Measurements from ENCODE around the gene KCNJ12. TPM values are rescaled to one million over a fixed set of nuclear protein-coding genes. Genes with fewer than 3 reads are reported as not detected.
"Not testable (repeated sequence)": the region's sequence is repeated elsewhere in the genome, so short reads cannot be mapped to it uniquely, and the experiment has no call there.

KCNJ12 gene
- total RNA-seq, 1 donor from 2014 or later: not detected

GRCh38 chr17:21447552-21447951 lies 71.4 kb downstream of the KCNJ12 start:
- DNase-seq (ENCODE audit: low read depth in 2 of 2): not testable (repeated sequence)

- not testable (repeated sequence) for DNase-seq (ENCODE audit: low read depth in 2 of 2)
These were observed 73.7 kb downstream of the KCNJ12 start for GRCh38 chr17:21449891-21450290.

- no peak for DNase-seq (ENCODE audit: low read depth in 2 of 2)
These were observed 75.8 kb downstream of the KCNJ12 start for GRCh38 chr17:21451975-21452374.

- peak; percentile 58 to 59 for DNase-seq (ENCODE audit: low read depth in 2 of 2)
These were observed 76.4 kb downstream of the KCNJ12 start for GRCh38 chr17:21452377-21453143.

GRCh38 chr17:21453144-21453898 lies 77.2 kb downstream of the KCNJ12 start:
- no peak for DNase-seq (ENCODE audit: low read depth in 2 of 2)

- DNase-seq (ENCODE audit: low read depth in 2 of 2): not testable (repeated sequence)
These were observed 77.8 kb downstream of the KCNJ12 start for GRCh38 chr17:21454006-21454405.

- no peak for DNase-seq (ENCODE audit: low read depth in 2 of 2)
These were observed 78.3 kb downstream of the KCNJ12 start for GRCh38 chr17:21454441-21454840.

- no peak for DNase-seq (ENCODE audit: low read depth in 2 of 2)
These were observed 79.6 kb downstream of the KCNJ12 start for GRCh38 chr17:21455761-21456160.

- not testable (repeated sequence) for DNase-seq (ENCODE audit: low read depth in 2 of 2)
These were observed 80.3 kb downstream of the KCNJ12 start for GRCh38 chr17:21456449-21456848.

- DNase-seq (ENCODE audit: low read depth in 2 of 2): peak; percentile 86 to 88
These were observed 81.2 kb downstream of the KCNJ12 start for GRCh38 chr17:21457051-21458026.

- no peak for DNase-seq (ENCODE audit: low read depth in 2 of 2)
These were observed 81.9 kb downstream of the KCNJ12 start for GRCh38 chr17:21458054-21458453.

- no peak for DNase-seq (ENCODE audit: low read depth in 2 of 2)
These were observed 83.4 kb downstream of the KCNJ12 start for GRCh38 chr17:21459536-21459935.

- peak in 1 of 2 donors; percentile 88 for DNase-seq (ENCODE audit: low read depth in 2 of 2)
These were observed 84.2 kb downstream of the KCNJ12 start for GRCh38 chr17:21460358-21460757.

- DNase-seq (ENCODE audit: low read depth in 2 of 2): no peak
These were observed 86.1 kb downstream of the KCNJ12 start for GRCh38 chr17:21462237-21462636.

- no peak for DNase-seq (ENCODE audit: low read depth in 2 of 2)
These were observed 87.1 kb downstream of the KCNJ12 start for GRCh38 chr17:21463204-21463661.

- no peak for DNase-seq (ENCODE audit: low read depth in 2 of 2)
These were observed 87.7 kb downstream of the KCNJ12 start for GRCh38 chr17:21463779-21464407.

- no peak for DNase-seq (ENCODE audit: low read depth in 2 of 2)
These were observed 88.5 kb downstream of the KCNJ12 start for GRCh38 chr17:21464611-21465021.

GRCh38 chr17:21466550-21466949 lies 90.4 kb downstream of the KCNJ12 start:
- DNase-seq (ENCODE audit: low read depth in 2 of 2): no peak

GRCh38 chr17:21467196-21467595 lies 91.0 kb downstream of the KCNJ12 start:
- no peak for DNase-seq (ENCODE audit: low read depth in 2 of 2)

GRCh38 chr17:21467739-21468490 lies 91.8 kb downstream of the KCNJ12 start:
- DNase-seq (ENCODE audit: low read depth in 2 of 2): no peak

All from lung microvascular endothelial cell (primary cell).